Caco-2 (cell line): ENCODE results near the gene NCLN. TPM values are rescaled to one million over a fixed set of nuclear protein-coding genes. Genes with fewer than 3 reads are reported as not detected.
"Not testable (repeated sequence)": the region's sequence is repeated elsewhere in the genome, so short reads cannot be mapped to it uniquely, and the experiment has no call there.

Experiments
- BruUV-seq: library from RNA; stranded (reverse); fragments of 400-500 nt; replicated peaks from 2 replicates; lab custom pipeline; 2021; lab: Mats Ljungman, UMichigan
- CTCF ChIA-PET: fragments of 300-600 bp; sonication (Branson Sonifier 250); formaldehyde crosslinking; loops from one replicate; lab custom pipeline; 2022; ENCODE audit warnings: antibody characterized with exemption; lab: Charles Lee
- POLR2A ChIA-PET: fragments of 300-600 bp; sonication (Branson Sonifier 250); formaldehyde crosslinking; loops from one replicate; lab custom pipeline; 2022; ENCODE audit warnings: antibody characterized with exemption; lab: Charles Lee
- DNase-seq, 2 experiments: peaks; one replicate each; pipeline versions ENCODE4 v3.0.0 to v3.0.0-alpha.2; 2020 to 2022
- H3K27me3 ChIP-seq: replicated peaks from 2 replicates; pipeline ENCODE4 v1.6.0; 2011; ENCODE audit warnings: low read length; ENCODE audit not compliant: control insufficient read depth, insufficient read depth
- H3K36me3 ChIP-seq: 2 replicates; pipeline ENCODE4 v1.5.1; 2011; ENCODE audit warnings: low read length; ENCODE audit not compliant: control insufficient read depth, insufficient read depth
- H3K4me1 ChIP-seq: fragments of 250-450 bp; sonication (Bioruptor Pico); 2 replicates; pipeline ENCODE4 v1.5.1; 2020; ENCODE audit warnings: mild to moderate bottlenecking
- H3K4me3 ChIP-seq: 2 replicates; pipeline ENCODE4 v1.5.1; 2011; ENCODE audit warnings: low read depth, mild to moderate bottlenecking, control low read depth, low read length
- H3K9me3 ChIP-seq: fragments of 250-450 bp; sonication (Bioruptor Pico); 2 replicates; pipeline ENCODE4 v1.5.1; 2020; ENCODE audit warnings: mild to moderate bottlenecking, moderate library complexity
- H3K27ac Mint-ChIP-seq: one replicate; pipeline ENCODE4 v1.8.0; 2022; ENCODE audit warnings: mixed read lengths; ENCODE audit not compliant: unreplicated experiment
- H3K27me3 Mint-ChIP-seq: one replicate; pipeline ENCODE4 v1.8.0; 2022; ENCODE audit warnings: mixed read lengths; ENCODE audit not compliant: insufficient read depth, unreplicated experiment
- H3K36me3 Mint-ChIP-seq: one replicate; pipeline ENCODE4 v1.8.0; 2022; ENCODE audit warnings: mild to moderate bottlenecking, mixed read lengths; ENCODE audit not compliant: insufficient read depth, unreplicated experiment
- H3K4me1 Mint-ChIP-seq: one replicate; pipeline ENCODE4 v1.8.0; 2022; ENCODE audit warnings: low read depth, mixed read lengths; ENCODE audit not compliant: unreplicated experiment
- H3K4me3 Mint-ChIP-seq: one replicate; pipeline ENCODE4 v1.8.0; 2022; ENCODE audit warnings: mild to moderate bottlenecking, moderate library complexity, mixed read lengths; ENCODE audit not compliant: unreplicated experiment
- H3K9me3 Mint-ChIP-seq: one replicate; pipeline ENCODE4 v1.8.0; 2022; ENCODE audit warnings: mixed read lengths; ENCODE audit not compliant: unreplicated experiment
- CTCF ChIP-seq, 2 experiments: fragments of 200-600 bp in 1 of 2; IDR thresholded peaks; 1 replicate in 1 of 2; 2 replicates in 1 of 2; pipeline versions ENCODE4 v1.5.1 to v1.8.0; 2011 to 2022; ENCODE audit warnings: antibody characterized with exemption in 1 of 2, control low read depth in 1 of 2, inconsistent platforms in 1 of 2, low read depth in 1 of 2, low read length in 1 of 2, mild to moderate bottlenecking in 1 of 2, moderate library complexity in 1 of 2; ENCODE audit not compliant: insufficient read depth in 1 of 2, severe bottlenecking in 1 of 2, unreplicated experiment in 1 of 2
- intact Hi-C: fragments of 100-400 bp; cut with micrococcal nuclease; formaldehyde crosslinking; loops from one replicate; pipeline ENCODE4 v1.10.0; 2022; ENCODE audit not compliant: unreplicated experiment
- total RNA-seq: library from RNA; stranded (reverse); gene quantifications from 2 replicates; pipeline ENCODE4 v1.2.3, GENCODE V29; 2022

Gene NCLN
- total RNA-seq, 1 experiment from 2014 or later: 87.3 TPM

GRCh38 chr19:3201072-3201700 lies 15.5 kb downstream of the NCLN start:
- H3K27me3 Mint-ChIP-seq: no peaks in the 10 kb centered on the region
- TF ChIP-seq CTCF (IDR thresholded peaks at IDR 0.05; ENCODE audit: insufficient read depth in 1 of 2, low read depth in 1 of 2, low read length in 1 of 2, severe bottlenecking in 1 of 2, unreplicated experiment in 1 of 2): no peak
- H3K36me3 ChIP-seq: no peaks in the 10 kb centered on the region
- peaks cover 17% of the 10 kb centered on the region for H3K36me3 Mint-ChIP-seq
- intact Hi-C loops: no loop called here
- H3K4me1 ChIP-seq: no peaks in the 10 kb centered on the region
- H3K27me3 ChIP-seq: no peaks in the 10 kb centered on the region
- H3K4me1 Mint-ChIP-seq: no peaks in the 10 kb centered on the region
- no TSS peak for BruUV-seq
- POLR2A ChIA-PET: no interaction called here
- H3K9me3 Mint-ChIP-seq: no peaks in the 10 kb centered on the region
- no peak overlapping the region for H3K27ac Mint-ChIP-seq
- no peak for DNase-seq
- CTCF ChIA-PET: no interaction called here
- no peaks in the 10 kb centered on the region for H3K9me3 ChIP-seq
- H3K4me3 ChIP-seq: no peak overlapping the region
- no peak overlapping the region for H3K4me3 Mint-ChIP-seq

- no peak for DNase-seq
- Mint-ChIP-seq H3K36me3 (peaks cover 17% of the 10 kb centered on the region), H3K4me3 (no peak overlapping the region), H3K27me3 (no peaks in the 10 kb centered on the region), H3K9me3 (no peaks in the 10 kb centered on the region), H3K27ac (no peak overlapping the region), H3K4me1 (no peaks in the 10 kb centered on the region)
- Histone ChIP-seq H3K36me3 (no peaks in the 10 kb centered on the region), H3K4me3 (no peak overlapping the region), H3K4me1 (no peaks in the 10 kb centered on the region), H3K9me3 (no peaks in the 10 kb centered on the region), H3K27me3 (no peaks in the 10 kb centered on the region)
- BruUV-seq: no TSS peak
- CTCF ChIA-PET: no interaction called here
- intact Hi-C loops: no loop called here
- no peak for TF ChIP-seq CTCF (IDR thresholded peaks at IDR 0.05; ENCODE audit: insufficient read depth in 1 of 2, low read depth in 1 of 2, low read length in 1 of 2, severe bottlenecking in 1 of 2, unreplicated experiment in 1 of 2)
- POLR2A ChIA-PET: no interaction called here
These were observed 16.2 kb downstream of the NCLN start for GRCh38 chr19:3201911-3202310.

- no peaks in the 10 kb centered on the region for H3K9me3 Mint-ChIP-seq
- no peak overlapping the region for H3K4me3 Mint-ChIP-seq
- ChIA-PET CTCF (no interaction called here), POLR2A (interaction anchor here (0.6 kb wide), 1 partner anchor 10 kb away, joined by 9 read pairs; no protein-coding TSS in a partner anchor)
- no peaks in the 10 kb centered on the region for H3K27me3 Mint-ChIP-seq
- no peaks in the 10 kb centered on the region for H3K36me3 ChIP-seq
- no peak overlapping the region for H3K4me3 ChIP-seq
- H3K4me1 Mint-ChIP-seq: no peaks in the 10 kb centered on the region
- no peak for TF ChIP-seq CTCF (IDR thresholded peaks at IDR 0.05; ENCODE audit: insufficient read depth in 1 of 2, low read depth in 1 of 2, low read length in 1 of 2, severe bottlenecking in 1 of 2, unreplicated experiment in 1 of 2)
- no peaks in the 10 kb centered on the region for H3K9me3 ChIP-seq
- no TSS peak for BruUV-seq
- H3K36me3 Mint-ChIP-seq: peaks cover 17% of the 10 kb centered on the region
- no peak overlapping the region for H3K27ac Mint-ChIP-seq
- intact Hi-C loops: no loop called here
- no peaks in the 10 kb centered on the region for H3K27me3 ChIP-seq
- H3K4me1 ChIP-seq: no peaks in the 10 kb centered on the region
- no peak for DNase-seq
These were observed 16.6 kb downstream of the NCLN start for GRCh38 chr19:3202346-3202745.

GRCh38 chr19:3202895-3203294 lies 17.2 kb downstream of the NCLN start:
- H3K9me3 Mint-ChIP-seq, H3K4me3 Mint-ChIP-seq, H3K27ac Mint-ChIP-seq, CTCF ChIA-PET, H3K4me3 ChIP-seq, H3K9me3 ChIP-seq, H3K4me1 Mint-ChIP-seq, intact Hi-C loops, H3K4me1 ChIP-seq, DNase-seq, BruUV-seq, H3K36me3 ChIP-seq, H3K27me3 ChIP-seq, H3K27me3 Mint-ChIP-seq: not testable (repeated sequence)
- POLR2A ChIA-PET: interaction anchor here (0.6 kb wide), 1 partner anchor 11 kb away, joined by 9 read pairs; no protein-coding TSS in a partner anchor
- H3K36me3 Mint-ChIP-seq: peaks cover 17% of the 10 kb centered on the region
